ENCODE data around the gene ZNF28.
"Not testable (repeated sequence)": the region's sequence is repeated elsewhere in the genome, so short reads cannot be mapped to it uniquely, and the experiment has no call there.

ZNF28 gene

GRCh38 chr19:52778811-52779210, 42.6 kb downstream of the ZNF28 start:
- DNase-seq (ENCODE audit: low read depth), result no peak

- DNase-seq (ENCODE audit: low read depth), result not testable (repeated sequence)
These were observed 65.0 kb downstream of the ZNF28 start for GRCh38 chr19:52756447-52756846.

DNA sequence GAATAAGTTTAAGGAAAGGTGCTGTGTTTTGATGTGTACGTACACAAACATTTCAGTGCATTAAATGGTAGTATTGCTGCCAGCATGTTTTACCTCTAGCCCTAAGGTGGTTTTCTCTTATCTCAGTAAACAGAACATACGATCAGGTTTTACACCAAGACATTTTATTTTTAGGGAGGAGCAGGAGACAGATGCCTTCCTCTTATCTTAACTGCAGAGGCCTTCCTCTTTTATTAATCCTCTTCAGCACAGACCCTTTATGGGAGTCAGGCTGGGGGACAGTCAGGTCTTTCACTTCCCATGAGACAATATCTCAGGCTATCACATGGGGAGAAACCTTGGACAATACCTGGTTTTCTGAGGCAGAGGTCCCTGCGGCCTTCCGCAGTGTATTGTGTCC, 71.7 kb downstream of the ZNF28 start:
- no peak for DNase-seq (ENCODE audit: low read depth)

DNA sequence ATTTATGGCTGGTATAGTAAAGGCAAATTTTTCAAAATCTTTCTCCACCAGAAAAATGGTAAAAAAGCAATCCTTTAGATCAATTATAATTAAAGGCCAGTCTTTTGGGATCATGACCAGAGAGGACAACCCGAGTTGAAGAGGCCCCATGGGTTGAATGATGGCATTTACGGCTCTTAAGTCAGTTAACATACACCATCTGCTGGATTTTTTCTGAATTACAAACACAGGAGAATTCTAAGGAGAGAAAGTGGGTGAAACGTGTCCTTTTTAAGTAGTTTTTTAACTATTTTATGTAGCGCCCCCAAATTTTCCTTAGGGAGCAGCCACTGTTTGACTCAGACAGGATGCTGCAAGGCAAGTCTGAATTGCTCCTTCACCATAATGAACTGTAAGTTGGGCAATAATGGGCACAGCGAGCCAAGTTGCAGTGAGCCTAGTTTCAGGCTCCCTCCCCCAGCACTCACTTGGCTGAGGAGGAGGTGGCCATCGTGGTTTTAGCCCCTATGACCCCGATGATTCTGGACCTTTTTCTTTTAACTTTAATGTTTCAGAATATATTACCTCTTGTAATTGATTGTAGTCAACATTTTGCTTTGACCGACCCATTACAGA, 73.0 kb downstream of the ZNF28 start:
- DNase-seq (ENCODE audit: low read depth), result no peak
